GM12891 (cell line): ENCODE measurements around the gene NR5A1.

Experiments
- POLR2A ChIP-seq: IDR thresholded peaks from 2 replicates; pipeline ENCODE4 v1.6.1; 2011; ENCODE audit warnings: low read depth, low read length, control low read depth
- TAF1 ChIP-seq: IDR thresholded peaks from 2 replicates; pipeline ENCODE4 v1.6.1; 2011; ENCODE audit warnings: low read depth, low read length, control low read depth

GRCh38 chr9:124441291-124441690 is 65.9 kb downstream of the NR5A1 start:
- TF ChIP-seq POLR2A (no peak), TAF1 (no peak)
